HG02884 (cell line): ENCODE results near the gene AKR1C1.
"Not testable (repeated sequence)": the region's sequence is repeated elsewhere in the genome, so short reads cannot be mapped to it uniquely, and the experiment has no call there.

ENCODE experiments used
- ATAC-seq: cut with Tn5 transposase; IDR thresholded peaks from one replicate; pipeline ENCODE4 v1.9.1; 2021; ENCODE audit warnings: mild to moderate bottlenecking, moderate library complexity; ENCODE audit not compliant: unreplicated experiment

The AKR1C1 gene

GRCh38 chr10:4982764-4983226, 19.6 kb downstream of the AKR1C1 start:
- no peak for ATAC-seq

DNA sequence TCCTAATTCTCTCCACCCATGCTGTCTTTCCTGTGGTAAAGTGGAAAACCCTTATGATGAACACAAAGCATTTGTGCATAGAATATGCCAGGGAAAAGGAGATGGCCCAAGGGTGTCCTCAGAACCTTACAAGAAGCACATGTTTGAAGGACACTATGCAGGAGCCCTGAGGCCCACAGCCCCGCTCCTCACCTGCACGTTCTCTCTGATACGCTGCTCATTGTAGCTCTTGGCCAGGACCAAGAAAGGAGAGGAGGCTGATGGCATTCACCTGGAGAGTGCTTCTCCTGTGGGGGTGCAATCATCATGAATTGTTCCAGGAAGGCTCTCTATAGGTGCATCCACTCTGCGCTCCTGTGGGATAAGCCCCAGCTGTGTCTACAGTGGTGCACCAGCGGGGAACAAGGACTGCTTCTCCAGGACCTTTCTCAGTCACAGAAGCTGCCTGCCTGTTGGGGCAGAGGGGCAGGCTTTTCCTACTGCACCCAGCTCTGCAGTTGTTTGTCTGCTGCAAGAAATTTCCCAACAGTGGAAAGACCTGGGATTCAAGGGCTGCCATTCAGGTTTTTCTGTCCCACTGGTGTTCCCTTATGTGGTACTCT, 20.5 kb downstream of the AKR1C1 start:
- ATAC-seq = no peak

DNA sequence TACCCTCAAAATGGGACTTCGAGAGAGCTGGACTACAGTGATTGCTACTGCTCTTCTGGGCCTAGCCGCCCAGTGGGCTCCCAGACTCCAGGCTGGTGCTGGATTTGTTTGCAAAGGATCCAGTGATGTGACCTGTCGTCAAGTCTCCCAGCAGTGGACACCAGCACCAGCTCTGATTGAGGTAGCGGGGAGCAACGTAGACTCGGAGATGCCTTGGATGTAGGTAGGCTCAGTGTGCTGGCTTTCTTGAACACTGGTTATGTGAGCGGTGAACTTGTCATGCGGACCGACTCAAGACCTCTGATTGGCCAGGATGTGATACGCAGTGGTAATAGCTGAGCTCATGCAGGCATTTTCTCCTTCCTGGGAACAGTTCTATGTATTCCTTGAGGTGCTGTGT, 21.0 kb downstream of the AKR1C1 start:
- ATAC-seq = no peak

GRCh38 chr10:4984971-4985594, 21.9 kb downstream of the AKR1C1 start:
- ATAC-seq = no peak

DNA sequence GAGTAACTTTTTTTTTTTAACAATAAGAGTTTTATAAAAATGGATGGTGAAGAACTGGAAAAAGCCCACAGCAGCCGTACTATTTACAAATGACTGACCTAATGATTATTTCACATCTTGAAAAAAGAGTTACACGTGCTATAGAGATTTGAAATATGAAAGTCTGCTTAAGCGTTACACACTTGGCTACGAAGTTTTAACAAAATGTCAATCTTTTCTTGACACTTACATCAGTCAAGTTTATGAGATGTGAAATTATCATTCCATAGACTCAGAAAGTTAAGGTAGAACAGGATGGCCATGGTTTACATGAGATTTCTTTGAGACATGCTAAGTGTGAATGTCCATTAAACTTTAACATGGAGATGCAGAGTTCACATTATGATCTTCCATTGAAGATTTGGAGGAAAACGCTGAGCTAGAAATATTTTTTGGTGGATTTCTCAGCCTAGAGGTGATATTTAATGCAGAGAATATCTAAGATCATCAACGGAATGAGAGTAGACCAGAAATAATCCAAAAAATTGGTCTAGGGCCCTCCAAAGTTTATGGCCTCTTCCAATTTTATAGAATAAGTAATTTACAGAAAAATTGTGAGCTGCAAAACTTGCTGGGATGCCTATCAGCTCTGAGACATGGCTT, 24.9 kb downstream of the AKR1C1 start:
- ATAC-seq = not testable (repeated sequence)

GRCh38 chr10:4990217-4990616, 27.0 kb downstream of the AKR1C1 start:
- ATAC-seq = no peak

GRCh38 chr10:4991463-4991862, 28.2 kb downstream of the AKR1C1 start:
- not testable (repeated sequence) for ATAC-seq

DNA sequence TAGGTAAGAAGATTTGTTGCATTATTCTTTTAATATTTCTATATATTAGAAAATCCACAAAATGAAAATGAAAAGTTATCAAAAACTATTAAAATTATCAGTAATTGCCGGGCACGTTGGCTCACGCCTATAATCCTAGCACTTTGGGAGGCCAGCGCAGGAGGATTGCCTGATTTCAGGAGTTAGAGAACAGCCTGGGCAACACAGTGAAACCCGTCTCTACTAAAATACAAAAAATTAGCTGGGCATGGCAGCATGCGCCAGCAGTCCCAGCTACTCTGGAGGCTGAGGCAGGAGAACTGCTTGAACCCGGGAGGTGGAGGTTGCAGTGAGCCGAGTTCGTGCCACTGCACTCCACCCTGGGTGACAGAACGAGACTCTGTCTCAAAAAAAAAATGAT, 29.3 kb downstream of the AKR1C1 start:
- not testable (repeated sequence) for ATAC-seq

- not testable (repeated sequence) for ATAC-seq
Observed at GRCh38 chr10:4994260-4994659, 31.0 kb downstream of the AKR1C1 start.

DNA sequence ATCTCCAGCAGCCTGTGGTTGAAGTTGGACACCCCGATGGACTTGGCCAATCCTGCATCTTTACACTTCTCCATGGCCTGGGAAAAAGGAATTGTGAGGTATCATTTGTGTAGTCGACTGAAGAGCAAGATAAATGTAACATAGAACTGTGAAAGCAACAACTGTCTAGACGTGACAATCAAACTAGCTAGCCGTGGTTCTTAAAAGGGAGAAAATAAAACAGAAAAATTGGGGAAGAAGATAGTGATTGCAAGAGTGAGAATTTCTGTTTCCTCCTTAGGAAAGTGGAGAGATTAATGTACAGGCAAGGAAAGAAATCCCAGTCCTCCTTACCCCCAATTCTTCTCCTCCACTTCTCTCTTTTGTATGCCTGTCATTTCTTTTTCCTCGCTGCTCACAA, 35.5 kb downstream of the AKR1C1 start:
- no peak for ATAC-seq

- ATAC-seq = no peak
Observed at GRCh38 chr10:5002013-5002727, 39.0 kb downstream of the AKR1C1 start.

- not testable (repeated sequence) for ATAC-seq
Observed at GRCh38 chr10:5003127-5004029, 40.2 kb downstream of the AKR1C1 start, which contains the start of gene AKR1C2. AKR1C2 (minus strand) TSS chr10:5003857; CDS start chr10:5003835, 22 bp downstream.

GRCh38 chr10:5004030-5004385, 40.8 kb downstream of the AKR1C1 start:
- not testable (repeated sequence) for ATAC-seq

GRCh38 chr10:5004501-5004900, 41.3 kb downstream of the AKR1C1 start:
- not testable (repeated sequence) for ATAC-seq

GRCh38 chr10:5008857-5009548, 45.8 kb downstream of the AKR1C1 start:
- not testable (repeated sequence) for ATAC-seq

DNA sequence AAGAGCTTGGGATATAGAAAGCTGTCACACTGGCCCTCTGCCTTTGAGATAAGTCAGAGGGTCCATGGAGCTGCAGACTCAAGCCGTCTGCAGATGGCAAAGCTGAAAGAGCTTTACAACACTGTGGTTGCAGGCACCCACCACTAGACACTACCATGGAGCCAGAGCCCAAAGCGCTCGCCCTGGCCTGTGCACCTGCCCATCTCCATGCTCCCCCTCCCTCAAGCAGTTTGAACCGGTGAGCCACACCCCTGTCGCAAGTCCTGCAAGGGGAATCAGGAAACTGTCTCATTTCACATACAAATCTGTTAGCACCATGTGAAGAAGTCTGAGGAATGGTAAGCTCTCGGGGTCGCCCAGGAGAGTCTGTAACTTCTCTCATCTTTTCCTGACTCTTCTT, 46.8 kb downstream of the AKR1C1 start:
- ATAC-seq = not testable (repeated sequence)

DNA sequence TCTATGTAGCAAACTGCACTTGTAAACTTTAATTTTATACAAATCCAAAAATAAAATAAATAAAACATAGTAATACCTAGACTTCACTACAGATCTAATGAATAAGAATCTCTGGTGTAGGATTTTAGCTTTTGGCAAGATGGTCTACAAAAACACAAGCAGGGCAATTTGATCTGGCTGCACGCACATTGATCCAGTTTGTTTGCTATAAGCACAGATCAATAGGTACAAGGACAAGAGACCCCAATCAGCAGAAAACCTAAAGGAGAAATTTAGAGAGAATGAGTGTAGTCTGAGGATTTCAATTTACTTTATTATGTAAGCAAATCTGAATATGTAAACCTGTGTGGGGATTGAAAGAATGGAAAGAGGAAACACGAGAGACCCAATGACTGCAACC, 48.2 kb downstream of the AKR1C1 start:
- ATAC-seq = not testable (repeated sequence)

GRCh38 chr10:5012595-5012994, 49.4 kb downstream of the AKR1C1 start:
- no peak for ATAC-seq

GRCh38 chr10:5013385-5013784, 50.2 kb downstream of the AKR1C1 start:
- ATAC-seq = no peak
